Panc1 (cell line): Measurements from ENCODE around the gene PSME1. TPM values are rescaled to one million over a fixed set of nuclear protein-coding genes. Genes with fewer than 3 reads are reported as not detected.

Experiments
- ATAC-seq: fragments of 200-7000 bp; cut with Tn5 transposase; 2 replicates; pipeline ENCODE4 v1.9.1; 2020; ENCODE audit warnings: mild to moderate bottlenecking, moderate library complexity
- BruUV-seq: library from RNA; stranded (reverse); fragments of 400-500 nt; replicated peaks from 2 replicates; lab custom pipeline; 2021; lab: Mats Ljungman, UMichigan
- CTCF ChIA-PET: fragments of 300-600 bp; sonication (Branson Sonifier 250); formaldehyde crosslinking; loops from one replicate; lab custom pipeline; 2022; ENCODE audit warnings: antibody characterized with exemption; lab: Charles Lee
- POLR2A ChIA-PET: fragments of 300-600 bp; sonication (Branson Sonifier 250); formaldehyde crosslinking; loops from one replicate; lab custom pipeline; 2022; ENCODE audit warnings: antibody characterized with exemption; lab: Charles Lee
- DNase-seq: peaks from one replicate; pipeline ENCODE4 v3.0.0-alpha.2; 2010; ENCODE audit warnings: low read depth, low spot score
- H3K27ac ChIP-seq: 2 replicates; pipeline ENCODE4 v1.5.1; 2011; ENCODE audit warnings: mild to moderate bottlenecking, low read length, inconsistent platforms
- H3K27me3 ChIP-seq: fragments of 200-500 bp; sonication (Bioruptor generic); 2 replicates; pipeline ENCODE4 v1.6.0; 2014; ENCODE audit warnings: low read length, inconsistent platforms; ENCODE audit not compliant: control insufficient read depth, insufficient read depth
- H3K36me3 ChIP-seq: fragments of 200-500 bp; sonication (Bioruptor generic); 2 replicates; pipeline ENCODE4 v1.5.1; 2014; ENCODE audit warnings: inconsistent platforms, mild to moderate bottlenecking, low read length, moderate library complexity; ENCODE audit not compliant: control insufficient read depth, insufficient read depth
- H3K4me1 ChIP-seq: 2 replicates; pipeline ENCODE4 v1.5.1; 2011; ENCODE audit warnings: inconsistent platforms, mild to moderate bottlenecking, low read length, moderate library complexity; ENCODE audit not compliant: control insufficient read depth, insufficient read depth
- H3K4me3 ChIP-seq, 2 experiments: 2 replicates each; pipeline ENCODE4 v1.5.1; 2011 to 2012; ENCODE audit warnings: low read depth in 2 of 2, low read length in 2 of 2, mild to moderate bottlenecking in 2 of 2, inconsistent platforms in 1 of 2, moderate library complexity in 1 of 2
- H3K9me3 ChIP-seq: fragments of 200-500 bp; sonication (Bioruptor generic); 2 replicates; pipeline ENCODE4 v1.5.1; 2014; ENCODE audit warnings: low read depth, mild to moderate bottlenecking, inconsistent platforms, low read length, moderate library complexity; ENCODE audit not compliant: control insufficient read depth, insufficient read depth
- POLR2AphosphoS5 ChIP-seq: IDR thresholded peaks from 2 replicates; pipeline ENCODE4 v1.6.1; 2012; ENCODE audit warnings: mild to moderate bottlenecking, low read depth, low read length, moderate library complexity
- SIN3A ChIP-seq: IDR thresholded peaks from 2 replicates; pipeline ENCODE4 v1.6.1; 2012; ENCODE audit warnings: low read depth, mild to moderate bottlenecking, low read length, moderate library complexity, borderline replicate concordance; ENCODE audit not compliant: insufficient read depth
- TCF7L2 ChIP-seq: IDR thresholded peaks from 2 replicates; pipeline ENCODE4 v1.6.1; 2011; ENCODE audit warnings: mild to moderate bottlenecking, low read depth, low read length, inconsistent platforms
- in situ Hi-C: cut with HindIII; loops from 2 replicates; pipeline ENCODE4 v1.10.0; 2016; ENCODE audit warnings: low sequenced_read_pairs, low pct_unique_long_range_greater_than_20kb
- intact Hi-C: fragments of 100-400 bp; cut with micrococcal nuclease; formaldehyde crosslinking; loops from one replicate; pipeline ENCODE4 v1.10.0; 2022; ENCODE audit not compliant: unreplicated experiment
- total RNA-seq: library from RNA; stranded (reverse); gene quantifications from one replicate; pipeline ENCODE4 v1.2.1, GENCODE V29; 2021; ENCODE audit not compliant: unreplicated experiment
- TF ChIP-seq, protein P1 (sequence below), 2 experiments: IDR thresholded peaks; 2 replicates each; pipeline ENCODE4 v1.6.1; 2011 to 2012; ENCODE audit warnings: low read depth in 2 of 2, control low read depth in 1 of 2, low read length in 1 of 2, mild to moderate bottlenecking in 1 of 2, moderate library complexity in 1 of 2; ENCODE audit not compliant: insufficient read depth in 1 of 2
- TF ChIP-seq, protein P2 (sequence below): fragments of 450-650 bp; IDR thresholded peaks from 2 replicates; pipeline ENCODE4 v1.5.1; 2017; ENCODE audit warnings: mild to moderate bottlenecking

Gene PSME1
- total RNA-seq, 1 experiment from 2014 or later, result 130 TPM

DNA sequence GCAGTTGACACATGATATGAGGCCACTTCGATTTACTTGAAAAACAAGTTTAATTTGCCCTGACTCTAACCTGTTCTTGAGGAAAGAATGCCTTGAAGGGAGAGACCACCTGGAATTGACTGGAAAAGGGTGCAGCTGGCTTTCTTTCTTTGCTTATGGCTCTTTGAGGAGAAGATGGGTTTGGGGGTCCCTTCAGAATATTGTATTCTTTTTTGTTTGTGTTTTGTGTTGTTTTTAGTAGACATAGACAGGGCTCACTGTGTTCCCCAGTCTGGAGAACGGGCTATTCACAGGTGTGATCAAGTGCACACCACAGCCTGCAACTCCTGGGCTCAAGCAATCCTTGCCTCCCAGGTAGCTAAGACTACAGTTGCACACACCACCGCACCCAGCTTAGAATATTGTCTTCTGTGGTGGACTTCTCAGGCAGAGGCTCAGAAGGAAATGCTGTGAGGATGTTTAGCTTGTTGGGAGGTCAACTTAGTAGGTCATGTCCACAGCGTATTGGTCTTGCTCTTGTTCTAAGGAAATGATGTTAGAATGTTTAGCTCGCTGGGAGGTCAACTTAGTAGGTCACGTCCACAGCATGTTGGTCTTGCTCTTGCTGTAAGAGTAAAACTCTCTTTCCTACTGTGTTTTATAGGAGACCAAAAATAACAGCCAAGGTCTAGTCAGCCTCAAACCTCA, 19.7 kb upstream of the PSME1 start:
- CTCF ChIA-PET, result interaction anchor here (0.7 kb wide), 1 partner anchor 28 kb away, joined by 12 read pairs; no protein-coding TSS in a partner anchor

DNA sequence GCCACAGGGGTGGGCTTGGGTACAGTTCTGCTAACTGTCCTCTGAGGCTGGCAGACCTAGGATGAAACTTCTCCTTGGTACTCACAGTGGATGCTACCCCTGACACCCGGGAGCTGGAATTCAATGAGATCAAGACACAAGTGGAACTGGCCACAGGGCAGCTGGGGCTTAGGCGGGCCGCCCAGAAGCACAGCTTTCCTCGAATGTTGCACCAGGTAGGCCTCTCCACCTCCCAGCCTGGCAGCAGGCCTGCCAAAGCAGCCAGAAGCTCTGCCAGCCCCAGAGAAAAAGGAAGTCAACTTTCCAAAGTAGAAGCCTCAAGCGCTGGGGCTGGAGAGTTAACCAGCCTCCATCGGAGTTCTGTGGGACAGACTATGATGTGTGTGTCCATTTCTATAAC, 18.8 kb upstream of the PSME1 start:
- TF ChIP-seq TCF7L2, result no peak
- TF ChIP-seq POLR2AphosphoS5, result no peak
- TF ChIP-seq, protein P1, sequence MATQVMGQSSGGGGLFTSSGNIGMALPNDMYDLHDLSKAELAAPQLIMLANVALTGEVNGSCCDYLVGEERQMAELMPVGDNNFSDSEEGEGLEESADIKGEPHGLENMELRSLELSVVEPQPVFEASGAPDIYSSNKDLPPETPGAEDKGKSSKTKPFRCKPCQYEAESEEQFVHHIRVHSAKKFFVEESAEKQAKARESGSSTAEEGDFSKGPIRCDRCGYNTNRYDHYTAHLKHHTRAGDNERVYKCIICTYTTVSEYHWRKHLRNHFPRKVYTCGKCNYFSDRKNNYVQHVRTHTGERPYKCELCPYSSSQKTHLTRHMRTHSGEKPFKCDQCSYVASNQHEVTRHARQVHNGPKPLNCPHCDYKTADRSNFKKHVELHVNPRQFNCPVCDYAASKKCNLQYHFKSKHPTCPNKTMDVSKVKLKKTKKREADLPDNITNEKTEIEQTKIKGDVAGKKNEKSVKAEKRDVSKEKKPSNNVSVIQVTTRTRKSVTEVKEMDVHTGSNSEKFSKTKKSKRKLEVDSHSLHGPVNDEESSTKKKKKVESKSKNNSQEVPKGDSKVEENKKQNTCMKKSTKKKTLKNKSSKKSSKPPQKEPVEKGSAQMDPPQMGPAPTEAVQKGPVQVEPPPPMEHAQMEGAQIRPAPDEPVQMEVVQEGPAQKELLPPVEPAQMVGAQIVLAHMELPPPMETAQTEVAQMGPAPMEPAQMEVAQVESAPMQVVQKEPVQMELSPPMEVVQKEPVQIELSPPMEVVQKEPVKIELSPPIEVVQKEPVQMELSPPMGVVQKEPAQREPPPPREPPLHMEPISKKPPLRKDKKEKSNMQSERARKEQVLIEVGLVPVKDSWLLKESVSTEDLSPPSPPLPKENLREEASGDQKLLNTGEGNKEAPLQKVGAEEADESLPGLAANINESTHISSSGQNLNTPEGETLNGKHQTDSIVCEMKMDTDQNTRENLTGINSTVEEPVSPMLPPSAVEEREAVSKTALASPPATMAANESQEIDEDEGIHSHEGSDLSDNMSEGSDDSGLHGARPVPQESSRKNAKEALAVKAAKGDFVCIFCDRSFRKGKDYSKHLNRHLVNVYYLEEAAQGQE (IDR thresholded peaks at IDR 0.05; ENCODE audit: insufficient read depth in 1 of 2, low read depth in 2 of 2, low read length in 1 of 2), result no peak
- no peak for TF ChIP-seq SIN3A
- in situ Hi-C loops (no loop called here), intact Hi-C loops (no loop called here)
- BruUV-seq, result no TSS peak
- ChIA-PET POLR2A (no interaction called here), CTCF (no interaction called here)
- no peak for ATAC-seq
- no peaks in the 10 kb centered on the region for H3K27me3 ChIP-seq
- H3K36me3 ChIP-seq, result peaks cover 2% of the 10 kb centered on the region
- DNase-seq, result no peak
- no peak overlapping the region for H3K27ac ChIP-seq
- no peak overlapping the region for H3K4me3 ChIP-seq
- no peaks in the 10 kb centered on the region for H3K9me3 ChIP-seq
- H3K4me1 ChIP-seq, result no peaks in the 10 kb centered on the region

More for the DNA sequence above, 19.7 kb upstream of the PSME1 start:
- no peak for DNase-seq
- H3K4me1 ChIP-seq, result no peaks in the 10 kb centered on the region
- in situ Hi-C loops (no loop called here), intact Hi-C loops (no loop called here)
- H3K9me3 ChIP-seq, result no peaks in the 10 kb centered on the region
- H3K27ac ChIP-seq, result no peak overlapping the region
- no peak for ATAC-seq
- BruUV-seq, result TSS peak; percentile 81
- peak overlapping the region; percentile 86 to 98 for H3K4me3 ChIP-seq
- TF ChIP-seq POLR2AphosphoS5, result no peak
- TF ChIP-seq, protein P1 (IDR thresholded peaks at IDR 0.05; ENCODE audit: insufficient read depth in 1 of 2, low read depth in 2 of 2, low read length in 1 of 2), result no peak
- TF ChIP-seq SIN3A, result no peak
- TF ChIP-seq, protein P2, sequence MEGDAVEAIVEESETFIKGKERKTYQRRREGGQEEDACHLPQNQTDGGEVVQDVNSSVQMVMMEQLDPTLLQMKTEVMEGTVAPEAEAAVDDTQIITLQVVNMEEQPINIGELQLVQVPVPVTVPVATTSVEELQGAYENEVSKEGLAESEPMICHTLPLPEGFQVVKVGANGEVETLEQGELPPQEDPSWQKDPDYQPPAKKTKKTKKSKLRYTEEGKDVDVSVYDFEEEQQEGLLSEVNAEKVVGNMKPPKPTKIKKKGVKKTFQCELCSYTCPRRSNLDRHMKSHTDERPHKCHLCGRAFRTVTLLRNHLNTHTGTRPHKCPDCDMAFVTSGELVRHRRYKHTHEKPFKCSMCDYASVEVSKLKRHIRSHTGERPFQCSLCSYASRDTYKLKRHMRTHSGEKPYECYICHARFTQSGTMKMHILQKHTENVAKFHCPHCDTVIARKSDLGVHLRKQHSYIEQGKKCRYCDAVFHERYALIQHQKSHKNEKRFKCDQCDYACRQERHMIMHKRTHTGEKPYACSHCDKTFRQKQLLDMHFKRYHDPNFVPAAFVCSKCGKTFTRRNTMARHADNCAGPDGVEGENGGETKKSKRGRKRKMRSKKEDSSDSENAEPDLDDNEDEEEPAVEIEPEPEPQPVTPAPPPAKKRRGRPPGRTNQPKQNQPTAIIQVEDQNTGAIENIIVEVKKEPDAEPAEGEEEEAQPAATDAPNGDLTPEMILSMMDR, result no peak
- no peaks in the 10 kb centered on the region for H3K27me3 ChIP-seq
- POLR2A ChIA-PET, result interaction anchor here (0.6 kb wide), 2 partner anchors 20 to 112 kb away, joined by 3 to 4 read pairs; partner anchors contain the start of gene PSME1
- peaks cover 2% of the 10 kb centered on the region for H3K36me3 ChIP-seq
